ENCODE data around the gene VPS41. TPM values are rescaled to one million over a fixed set of nuclear protein-coding genes. Genes with fewer than 3 reads are reported as not detected.

The VPS41 gene
- polyA plus RNA-seq, 1 of the 3 experiments (the other 2 are of a cell fraction), result 20.4 TPM

DNA sequence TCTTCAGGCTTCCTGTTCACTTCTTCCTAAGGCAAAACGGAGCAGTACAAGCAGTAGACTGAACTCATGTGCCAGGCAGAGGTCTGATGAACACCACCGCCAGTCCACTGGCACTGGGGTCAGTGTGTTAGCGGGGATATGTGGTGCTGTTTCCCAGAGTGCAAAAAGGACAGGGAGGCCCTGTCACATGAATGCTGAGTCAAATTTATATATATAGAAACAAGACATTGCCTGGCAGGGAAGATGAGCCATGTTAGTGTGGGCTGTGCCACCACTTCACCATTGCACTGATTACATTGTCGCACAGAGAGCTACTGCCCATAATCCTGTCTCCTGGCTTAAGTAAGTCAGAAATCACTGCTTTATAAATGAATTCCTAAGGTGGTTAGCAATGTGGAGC lies 155.6 kb downstream of the VPS41 start:
- Histone ChIP-seq H3K4me2 (no peak overlapping the region), H3K9me3 (no peaks in the 10 kb centered on the region), H3K9me2 (no peaks in the 10 kb centered on the region), H3K9ac (no peak overlapping the region), H3F3A (replicated peaks; ENCODE audit: insufficient read depth) (no peaks in the 10 kb centered on the region), H3K4me3 (ENCODE audit: low read depth in 2 of 2, low read length in 1 of 2) (no peak overlapping the region), H3K27me3 (ENCODE audit: insufficient read depth) (no peaks in the 10 kb centered on the region), H3K79me2 (ENCODE audit: insufficient read depth) (no peaks in the 10 kb centered on the region), H2AFZ (ENCODE audit: low read depth) (no peak overlapping the region), H3K36me3 (replicated peaks in 1 of 2; ENCODE audit: control insufficient read depth in 1 of 2, insufficient read depth in 2 of 2, low read length in 1 of 2) (peaks cover 17 to 89% of the 10 kb centered on the region in 2 experiments), H3K4me1 (ENCODE audit: control insufficient read depth in 1 of 2, insufficient read depth in 2 of 2, low read depth in 1 of 2, low read length in 1 of 2) (no peaks in the 10 kb centered on the region; a peak in 1 of 4 replicates), H4K20me1 (ENCODE audit: insufficient read depth) (no peaks in the 10 kb centered on the region), H3K27ac (ENCODE audit: low read depth in 2 of 2, low read length in 1 of 2) (no peak overlapping the region)
- ChIA-PET CTCF (no interaction called here), POLR2A (no interaction called here)
- TF ChIP-seq RAD21 (IDR thresholded peaks at IDR 0.05; ENCODE audit: low read length), result no peak
- no peak for TF ChIP-seq TCF12 (IDR thresholded peaks at IDR 0.05)
- no peak for TF ChIP-seq ELF1 (IDR thresholded peaks at IDR 0.05)
- TF ChIP-seq YY1 (IDR thresholded peaks at IDR 0.05; ENCODE audit: low read depth), result no peak
- no peak for TF ChIP-seq RFX5 (IDR thresholded peaks at IDR 0.05; ENCODE audit: low read length)
- TF ChIP-seq RCOR1 (IDR thresholded peaks at IDR 0.05; ENCODE audit: low read length), result no peak
- no peak for TF ChIP-seq TAF1 (IDR thresholded peaks at IDR 0.05; ENCODE audit: borderline replicate concordance, low read depth, low read length)
- TF ChIP-seq, protein P1, sequence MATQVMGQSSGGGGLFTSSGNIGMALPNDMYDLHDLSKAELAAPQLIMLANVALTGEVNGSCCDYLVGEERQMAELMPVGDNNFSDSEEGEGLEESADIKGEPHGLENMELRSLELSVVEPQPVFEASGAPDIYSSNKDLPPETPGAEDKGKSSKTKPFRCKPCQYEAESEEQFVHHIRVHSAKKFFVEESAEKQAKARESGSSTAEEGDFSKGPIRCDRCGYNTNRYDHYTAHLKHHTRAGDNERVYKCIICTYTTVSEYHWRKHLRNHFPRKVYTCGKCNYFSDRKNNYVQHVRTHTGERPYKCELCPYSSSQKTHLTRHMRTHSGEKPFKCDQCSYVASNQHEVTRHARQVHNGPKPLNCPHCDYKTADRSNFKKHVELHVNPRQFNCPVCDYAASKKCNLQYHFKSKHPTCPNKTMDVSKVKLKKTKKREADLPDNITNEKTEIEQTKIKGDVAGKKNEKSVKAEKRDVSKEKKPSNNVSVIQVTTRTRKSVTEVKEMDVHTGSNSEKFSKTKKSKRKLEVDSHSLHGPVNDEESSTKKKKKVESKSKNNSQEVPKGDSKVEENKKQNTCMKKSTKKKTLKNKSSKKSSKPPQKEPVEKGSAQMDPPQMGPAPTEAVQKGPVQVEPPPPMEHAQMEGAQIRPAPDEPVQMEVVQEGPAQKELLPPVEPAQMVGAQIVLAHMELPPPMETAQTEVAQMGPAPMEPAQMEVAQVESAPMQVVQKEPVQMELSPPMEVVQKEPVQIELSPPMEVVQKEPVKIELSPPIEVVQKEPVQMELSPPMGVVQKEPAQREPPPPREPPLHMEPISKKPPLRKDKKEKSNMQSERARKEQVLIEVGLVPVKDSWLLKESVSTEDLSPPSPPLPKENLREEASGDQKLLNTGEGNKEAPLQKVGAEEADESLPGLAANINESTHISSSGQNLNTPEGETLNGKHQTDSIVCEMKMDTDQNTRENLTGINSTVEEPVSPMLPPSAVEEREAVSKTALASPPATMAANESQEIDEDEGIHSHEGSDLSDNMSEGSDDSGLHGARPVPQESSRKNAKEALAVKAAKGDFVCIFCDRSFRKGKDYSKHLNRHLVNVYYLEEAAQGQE (IDR thresholded peaks at IDR 0.05; ENCODE audit: low read depth, low read length), result no peak
- no peak for TF ChIP-seq RXRA (IDR thresholded peaks at IDR 0.05; ENCODE audit: borderline replicate concordance, low read depth)
- 94% methylated on average over 4 of the region's 4 CpGs for WGBS (ENCODE audit: low lambda C conversion rate)
- no peak for DNase-seq

GRCh38 chr7:38751416-38751815 lies 157.6 kb downstream of the VPS41 start:
- POLR2A ChIA-PET, result no interaction called here
- 88% methylated on average over 1 of the region's 1 CpG for WGBS (ENCODE audit: low lambda C conversion rate)
- no peak overlapping the region for H3K27ac ChIP-seq (ENCODE audit: low read depth in 2 of 2, low read length in 1 of 2)
- TF ChIP-seq ELF1 (IDR thresholded peaks at IDR 0.05), result no peak
- TF ChIP-seq JUND (IDR thresholded peaks at IDR 0.05), result no peak
- TF ChIP-seq SIN3A (IDR thresholded peaks at IDR 0.05; ENCODE audit: borderline replicate concordance, low read depth, low read length), result no peak
- TF ChIP-seq SMC3 (IDR thresholded peaks at IDR 0.05; ENCODE audit: low read depth, low read length), result no peak
- TF ChIP-seq FOXM1 (IDR thresholded peaks at IDR 0.05; ENCODE audit: low read depth), result no peak
- TF ChIP-seq IRF3 (IDR thresholded peaks at IDR 0.05; ENCODE audit: low read depth, low read length), result no peak
- TF ChIP-seq MAX (IDR thresholded peaks at IDR 0.05; ENCODE audit: low read depth), result no peak
- TF ChIP-seq FOSL2 (IDR thresholded peaks at IDR 0.05; ENCODE audit: borderline replicate concordance, low read depth), result no peak
- TF ChIP-seq EP300 (IDR thresholded peaks at IDR 0.05; ENCODE audit: borderline replicate concordance in 1 of 2, low read depth in 1 of 2, low read length in 1 of 2), result no peak
- TF ChIP-seq TCF12 (IDR thresholded peaks at IDR 0.05), result no peak
- TF ChIP-seq, protein P2, sequence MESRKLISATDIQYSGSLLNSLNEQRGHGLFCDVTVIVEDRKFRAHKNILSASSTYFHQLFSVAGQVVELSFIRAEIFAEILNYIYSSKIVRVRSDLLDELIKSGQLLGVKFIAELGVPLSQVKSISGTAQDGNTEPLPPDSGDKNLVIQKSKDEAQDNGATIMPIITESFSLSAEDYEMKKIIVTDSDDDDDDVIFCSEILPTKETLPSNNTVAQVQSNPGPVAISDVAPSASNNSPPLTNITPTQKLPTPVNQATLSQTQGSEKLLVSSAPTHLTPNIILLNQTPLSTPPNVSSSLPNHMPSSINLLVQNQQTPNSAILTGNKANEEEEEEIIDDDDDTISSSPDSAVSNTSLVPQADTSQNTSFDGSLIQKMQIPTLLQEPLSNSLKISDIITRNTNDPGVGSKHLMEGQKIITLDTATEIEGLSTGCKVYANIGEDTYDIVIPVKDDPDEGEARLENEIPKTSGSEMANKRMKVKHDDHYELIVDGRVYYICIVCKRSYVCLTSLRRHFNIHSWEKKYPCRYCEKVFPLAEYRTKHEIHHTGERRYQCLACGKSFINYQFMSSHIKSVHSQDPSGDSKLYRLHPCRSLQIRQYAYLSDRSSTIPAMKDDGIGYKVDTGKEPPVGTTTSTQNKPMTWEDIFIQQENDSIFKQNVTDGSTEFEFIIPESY (IDR thresholded peaks at IDR 0.05; ENCODE audit: borderline replicate concordance, low read depth), result no peak
- TF ChIP-seq MXI1 (IDR thresholded peaks at IDR 0.05; ENCODE audit: low read depth, low read length), result no peak
- no peak for TF ChIP-seq CTCF (IDR thresholded peaks at IDR 0.05)
- TF ChIP-seq EZH2phosphoT487 (IDR thresholded peaks at IDR 0.05; ENCODE audit: borderline replicate concordance, low read depth), result no peak

More at GRCh38 chr7:38751416-38751815, 157.6 kb downstream of the VPS41 start:
- Histone ChIP-seq H2AFZ (ENCODE audit: low read depth) (no peak overlapping the region), H3K4me1 (ENCODE audit: control insufficient read depth in 1 of 2, insufficient read depth in 2 of 2, low read depth in 1 of 2, low read length in 1 of 2) (no peaks in the 10 kb centered on the region; a peak in 1 of 4 replicates), H3K79me2 (ENCODE audit: insufficient read depth) (no peaks in the 10 kb centered on the region), H3F3A (replicated peaks; ENCODE audit: insufficient read depth) (no peaks in the 10 kb centered on the region), H3K9me3 (no peaks in the 10 kb centered on the region), H3K9ac (no peak overlapping the region), H3K36me3 (replicated peaks in 1 of 2; ENCODE audit: control insufficient read depth in 1 of 2, insufficient read depth in 2 of 2, low read length in 1 of 2) (peaks cover 27 to 85% of the 10 kb centered on the region in 2 experiments), H3K27me3 (ENCODE audit: insufficient read depth) (no peaks in the 10 kb centered on the region), H4K20me1 (ENCODE audit: insufficient read depth) (no peaks in the 10 kb centered on the region), H3K4me2 (no peak overlapping the region), H3K4me3 (ENCODE audit: low read depth in 2 of 2, low read length in 1 of 2) (no peak overlapping the region), H3K9me2 (no peaks in the 10 kb centered on the region)
- no peak for DNase-seq
- CTCF ChIA-PET, result no interaction called here
